GM18873 (cell line): Measurements from ENCODE around the gene VTI1A.
A peak's percentile ranks its signal among the peaks of the same experiment; 100 is the strongest.
"Not testable (repeated sequence)": the region's sequence is repeated elsewhere in the genome, so short reads cannot be mapped to it uniquely, and the experiment has no call there.

Experiments used
- ATAC-seq: cut with Tn5 transposase; IDR thresholded peaks from one replicate; pipeline ENCODE4 v1.9.1; 2021; ENCODE audit warnings: mild to moderate bottlenecking, moderate library complexity, moderate number of reproducible peaks; ENCODE audit not compliant: unreplicated experiment, low FRiP score

VTI1A gene

GRCh38 chr10:112448888-112449287 is 1.9 kb downstream of the VTI1A start:
- ATAC-seq, result no peak

GRCh38 chr10:112454910-112455779 is 8.1 kb downstream of the VTI1A start:
- ATAC-seq, result no peak

- no peak for ATAC-seq
These were observed 9.5 kb downstream of the VTI1A start for GRCh38 chr10:112456533-112456932.

GRCh38 chr10:112460366-112460765 is 13.4 kb downstream of the VTI1A start:
- ATAC-seq, result no peak

GRCh38 chr10:112461029-112461887 is 14.2 kb downstream of the VTI1A start:
- ATAC-seq, result no peak

GRCh38 chr10:112464074-112464473 is 17.1 kb downstream of the VTI1A start:
- ATAC-seq, result not testable (repeated sequence)

- ATAC-seq, result no peak
These were observed 18.4 kb downstream of the VTI1A start for GRCh38 chr10:112465299-112465883.

GRCh38 chr10:112466802-112467201 is 19.8 kb downstream of the VTI1A start:
- ATAC-seq, result no peak

- ATAC-seq, result no peak
These were observed 20.6 kb downstream of the VTI1A start for GRCh38 chr10:112467541-112468075.

- ATAC-seq, result peak; percentile 66
These were observed 25.0 kb downstream of the VTI1A start for GRCh38 chr10:112471878-112472487.

GRCh38 chr10:112475575-112476218 is 28.7 kb downstream of the VTI1A start:
- no peak for ATAC-seq

GRCh38 chr10:112481602-112482001 is 34.6 kb downstream of the VTI1A start:
- ATAC-seq, result no peak

GRCh38 chr10:112484399-112484798 is 37.4 kb downstream of the VTI1A start:
- ATAC-seq, result no peak

- no peak for ATAC-seq
These were observed 40.9 kb downstream of the VTI1A start for GRCh38 chr10:112487964-112488363.

- ATAC-seq, result no peak
These were observed 43.5 kb downstream of the VTI1A start for GRCh38 chr10:112490545-112490944.

GRCh38 chr10:112491144-112491543 is 44.1 kb downstream of the VTI1A start:
- ATAC-seq, result no peak

GRCh38 chr10:112492736-112493135 is 45.7 kb downstream of the VTI1A start:
- no peak for ATAC-seq

- ATAC-seq, result no peak
These were observed 50.4 kb downstream of the VTI1A start for GRCh38 chr10:112497347-112497950.

- ATAC-seq, result no peak
These were observed 51.8 kb downstream of the VTI1A start for GRCh38 chr10:112498806-112499205.
